ENCODE measurements around the gene ARID5B.

- TF ChIP-seq EZH2 (IDR thresholded peaks at IDR 0.05; ENCODE audit: borderline replicate concordance, insufficient read depth, low read depth, low read length, poor library complexity, severe bottlenecking) = no peak
- no peak for TF ChIP-seq CTCF (IDR thresholded peaks at IDR 0.05)
These were observed 122.7 kb downstream of the ARID5B start for GRCh38 chr10:62024026-62024701.

Data from B cell (primary cell).